Adipocyte (in vitro differentiated cells): ENCODE results near the gene ADAMTS2.
A peak's percentile ranks its signal among the peaks of the same experiment; 100 is the strongest.

Experiments
- DNase-seq: peaks from one replicate; pipeline ENCODE4 v3.0.0-alpha.2; 2015; ENCODE audit warnings: low read depth
- H3K27me3 ChIP-seq: replicated peaks from 2 replicates; pipeline ENCODE4 v1.7.0; 2013; ENCODE audit warnings: mild to moderate bottlenecking, low read length, moderate library complexity; ENCODE audit not compliant: control insufficient read depth, insufficient read depth
- H3K36me3 ChIP-seq: 2 replicates; pipeline ENCODE4 v1.7.0; 2013; ENCODE audit warnings: low read length, mild to moderate bottlenecking, moderate library complexity; ENCODE audit not compliant: control insufficient read depth, insufficient read depth, severe bottlenecking
- H3K4me1 ChIP-seq: 2 replicates; pipeline ENCODE4 v1.7.0; 2013; ENCODE audit warnings: mild to moderate bottlenecking, low read length, moderate library complexity; ENCODE audit not compliant: control insufficient read depth, insufficient read depth
- H3K4me3 ChIP-seq: 2 replicates; pipeline ENCODE4 v1.7.0; 2013; ENCODE audit warnings: mild to moderate bottlenecking, low read length, moderate library complexity
- H3K9ac ChIP-seq: 2 replicates; pipeline ENCODE4 v1.7.0; 2013; ENCODE audit warnings: mild to moderate bottlenecking, low read length, moderate library complexity
- H3K9me3 ChIP-seq: 2 replicates; pipeline ENCODE4 v1.7.0; 2013; ENCODE audit warnings: mild to moderate bottlenecking, low read length, moderate library complexity; ENCODE audit not compliant: control insufficient read depth

Gene ADAMTS2

DNA sequence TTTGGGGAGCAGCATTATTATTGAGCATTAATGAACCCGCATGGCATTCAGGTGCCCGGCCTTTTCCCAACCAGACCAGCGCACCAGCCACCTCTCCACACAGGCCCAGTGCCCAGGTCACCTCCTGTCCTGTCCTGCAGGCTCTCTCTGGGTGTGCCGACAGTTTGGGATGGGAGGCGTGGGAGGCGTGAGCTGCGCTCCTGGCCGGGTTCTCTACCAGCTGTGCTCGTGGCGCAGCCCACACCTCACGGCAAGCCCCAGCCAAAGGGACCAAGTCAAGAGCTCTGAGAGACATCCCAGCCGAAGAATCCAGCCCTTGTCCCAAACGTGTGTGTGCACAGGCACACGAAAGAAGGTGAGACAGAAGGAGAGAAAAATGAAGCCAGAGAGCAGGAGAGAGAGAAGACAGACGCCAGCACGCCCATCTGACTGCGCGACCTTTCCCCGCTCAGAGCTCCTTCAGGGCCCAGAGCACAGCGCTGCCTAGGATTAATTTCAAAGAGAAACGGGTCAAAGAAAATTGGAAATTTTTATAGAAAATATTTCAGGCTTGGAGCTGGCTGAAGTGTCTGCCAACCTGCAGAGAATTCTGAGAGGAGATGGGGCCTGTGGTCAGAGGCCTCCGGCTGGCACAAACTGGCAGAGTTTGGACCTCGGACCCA is 81.7 kb downstream of the ADAMTS2 start:
- no peaks in the 10 kb centered on the region for H3K9me3 ChIP-seq
- DNase-seq: no peak
- no peaks in the 10 kb centered on the region for H3K27me3 ChIP-seq
- peak overlapping the region; percentile 85 for H3K9ac ChIP-seq
- H3K36me3 ChIP-seq: peaks cover 22% of the 10 kb centered on the region
- H3K4me1 ChIP-seq: peaks cover 50% of the 10 kb centered on the region
- no peak overlapping the region for H3K4me3 ChIP-seq

GRCh38 chr5:179262126-179262920 is 82.9 kb downstream of the ADAMTS2 start:
- peaks cover 13% of the 10 kb centered on the region for H3K36me3 ChIP-seq
- no peak for DNase-seq
- no peak overlapping the region for H3K9ac ChIP-seq
- peaks cover 48% of the 10 kb centered on the region for H3K4me1 ChIP-seq
- H3K9me3 ChIP-seq: no peaks in the 10 kb centered on the region
- H3K4me3 ChIP-seq: no peak overlapping the region
- no peaks in the 10 kb centered on the region for H3K27me3 ChIP-seq

DNA sequence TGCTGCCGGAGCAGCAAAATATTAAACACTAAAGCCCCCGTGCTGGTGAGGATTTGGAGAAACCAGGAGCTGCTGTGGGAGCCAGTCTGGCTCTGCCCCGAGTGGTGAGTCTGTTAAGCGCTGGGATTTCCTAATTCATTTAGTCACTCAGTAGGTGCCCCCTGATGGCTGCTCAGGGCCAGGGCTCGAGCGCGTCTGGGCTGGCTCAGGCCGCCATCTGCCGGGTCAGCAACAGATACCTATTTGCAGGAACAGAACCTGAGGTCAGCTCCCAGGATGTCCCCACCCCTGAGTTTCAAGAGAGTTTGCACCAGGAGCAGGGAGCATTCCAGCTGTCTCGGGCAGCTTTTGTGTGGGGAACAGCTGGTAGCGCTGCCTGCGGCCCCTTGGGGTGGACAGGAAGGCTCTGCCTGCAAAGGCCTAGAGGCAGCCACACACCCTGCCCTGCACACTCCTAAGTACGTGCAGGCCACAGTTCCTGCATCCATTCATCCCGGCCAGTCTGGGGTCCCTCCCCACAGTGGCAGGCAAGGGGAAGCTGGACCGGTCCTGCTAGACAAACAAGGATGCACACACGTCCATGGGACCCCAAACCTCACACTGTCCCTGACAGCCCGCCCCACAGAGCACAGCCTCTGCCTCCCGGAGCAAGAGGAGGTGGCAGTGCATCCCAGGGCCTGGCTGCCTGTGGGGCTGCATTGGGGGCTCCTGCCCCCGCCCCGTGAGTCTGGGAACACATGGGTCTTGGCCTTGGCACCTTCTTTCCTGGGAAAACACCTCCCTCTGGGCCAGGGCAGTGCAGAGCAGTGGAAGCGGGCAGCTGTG is 83.7 kb downstream of the ADAMTS2 start:
- Histone ChIP-seq H3K9me3 (no peaks in the 10 kb centered on the region), H3K4me3 (no peak overlapping the region), H3K27me3 (no peaks in the 10 kb centered on the region), H3K36me3 (peaks cover 13% of the 10 kb centered on the region), H3K9ac (no peak overlapping the region), H3K4me1 (peaks cover 47% of the 10 kb centered on the region)
- no peak for DNase-seq

- no peak overlapping the region for H3K4me3 ChIP-seq
- peaks cover 23% of the 10 kb centered on the region for H3K36me3 ChIP-seq
- no peak overlapping the region for H3K9ac ChIP-seq
- H3K4me1 ChIP-seq: peaks cover 39% of the 10 kb centered on the region
- no peaks in the 10 kb centered on the region for H3K9me3 ChIP-seq
- H3K27me3 ChIP-seq: no peaks in the 10 kb centered on the region
- DNase-seq: no peak
These were observed 84.8 kb downstream of the ADAMTS2 start for GRCh38 chr5:179260324-179261070.

DNA sequence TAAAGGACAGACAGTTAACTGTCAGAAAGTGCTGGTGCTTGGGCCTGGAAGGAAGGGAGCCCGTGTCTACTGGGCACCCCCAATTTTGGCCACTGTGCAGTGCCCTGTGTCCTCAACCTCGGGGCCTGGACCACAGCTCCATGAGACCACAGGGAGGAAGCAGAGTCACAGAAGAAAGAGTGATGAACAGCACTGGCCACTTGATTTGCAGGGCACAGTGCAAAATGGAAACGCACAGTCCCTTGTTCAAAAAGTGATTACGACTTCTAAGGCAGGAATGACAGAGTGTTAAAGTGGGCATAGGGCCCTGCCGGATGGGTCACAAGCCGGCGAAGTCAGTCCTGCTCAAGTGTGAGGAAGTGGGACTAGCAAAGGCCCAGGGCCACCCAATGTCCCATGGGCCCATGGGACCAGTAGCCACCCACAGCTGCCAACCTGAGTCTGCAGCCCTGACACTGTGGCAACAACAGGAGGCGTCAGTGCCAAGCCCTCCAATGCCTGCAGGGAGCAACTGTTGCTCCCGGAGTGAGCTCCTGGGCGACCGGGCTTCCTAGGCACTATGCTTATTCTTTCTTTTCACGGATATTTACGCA is 85.4 kb downstream of the ADAMTS2 start:
- H3K9ac ChIP-seq: no peak overlapping the region
- H3K4me3 ChIP-seq: no peak overlapping the region
- no peak for DNase-seq
- H3K4me1 ChIP-seq: peaks cover 37% of the 10 kb centered on the region
- H3K27me3 ChIP-seq: no peaks in the 10 kb centered on the region
- H3K9me3 ChIP-seq: no peaks in the 10 kb centered on the region
- peaks cover 30% of the 10 kb centered on the region for H3K36me3 ChIP-seq

- no peak for DNase-seq
- H3K36me3 ChIP-seq: peaks cover 34% of the 10 kb centered on the region
- peak overlapping the region; percentile 68 for H3K9ac ChIP-seq
- peaks cover 37% of the 10 kb centered on the region for H3K4me1 ChIP-seq
- H3K9me3 ChIP-seq: no peaks in the 10 kb centered on the region
- H3K27me3 ChIP-seq: no peaks in the 10 kb centered on the region
- H3K4me3 ChIP-seq: no peak overlapping the region
These were observed 86.1 kb downstream of the ADAMTS2 start for GRCh38 chr5:179258922-179259730.

- Histone ChIP-seq H3K4me1 (peaks cover 38% of the 10 kb centered on the region), H3K27me3 (no peaks in the 10 kb centered on the region), H3K4me3 (no peak overlapping the region), H3K9me3 (no peaks in the 10 kb centered on the region), H3K36me3 (peaks cover 34% of the 10 kb centered on the region), H3K9ac (peak overlapping the region; percentile 68)
- DNase-seq: no peak
These were observed 87.0 kb downstream of the ADAMTS2 start for GRCh38 chr5:179258001-179258921.

- Histone ChIP-seq H3K4me3 (peak overlapping the region; percentile 7), H3K36me3 (peaks cover 34% of the 10 kb centered on the region), H3K9ac (peak overlapping the region; percentile 68), H3K9me3 (no peaks in the 10 kb centered on the region), H3K4me1 (peaks cover 38% of the 10 kb centered on the region), H3K27me3 (no peaks in the 10 kb centered on the region)
- no peak for DNase-seq
These were observed 88.0 kb downstream of the ADAMTS2 start for GRCh38 chr5:179257176-179257682.

- H3K9ac ChIP-seq: peak overlapping the region; percentile 68
- H3K27me3 ChIP-seq: no peaks in the 10 kb centered on the region
- H3K36me3 ChIP-seq: peaks cover 34% of the 10 kb centered on the region
- H3K4me3 ChIP-seq: no peak overlapping the region
- peaks cover 38% of the 10 kb centered on the region for H3K4me1 ChIP-seq
- H3K9me3 ChIP-seq: no peaks in the 10 kb centered on the region
- DNase-seq: no peak
These were observed 88.7 kb downstream of the ADAMTS2 start for GRCh38 chr5:179256328-179257175.
